ENCODE results near the gene SEZ6L.

DNA sequence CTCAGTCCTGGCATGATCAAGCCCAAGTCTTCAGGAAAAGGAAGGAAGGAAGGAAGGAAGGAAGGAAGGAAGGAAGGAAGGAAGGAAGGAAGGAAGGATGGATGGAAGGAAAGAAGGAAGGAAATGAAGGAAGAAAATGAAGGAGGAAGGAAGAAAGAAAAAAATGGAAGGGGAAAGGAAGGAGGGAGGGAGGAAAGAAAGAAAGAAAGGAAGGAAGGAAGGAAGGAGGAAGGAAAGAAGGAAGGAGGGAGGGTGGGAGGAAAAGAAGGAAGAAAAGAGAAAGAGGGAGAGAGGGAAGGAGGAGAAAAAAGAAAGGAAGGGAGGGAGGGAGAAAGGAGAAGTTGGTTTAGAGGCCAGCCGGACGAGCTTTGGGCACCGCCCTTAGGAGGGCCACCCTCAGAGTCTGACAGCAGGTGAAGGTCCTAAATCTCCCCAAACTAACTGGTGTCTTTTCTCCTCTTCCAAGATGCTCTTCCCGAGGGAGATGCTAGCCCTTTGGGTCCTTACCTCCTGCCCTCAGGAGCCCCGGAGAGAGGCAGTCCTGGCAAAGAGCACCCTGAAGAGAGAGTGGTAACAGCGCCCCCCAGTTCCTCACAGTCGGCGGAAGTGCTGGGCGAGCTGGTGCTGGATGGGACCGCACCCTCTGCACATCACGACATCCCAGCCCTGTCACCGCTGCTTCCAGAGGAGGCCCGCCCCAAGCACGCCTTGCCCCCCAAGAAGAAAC is 122.8 kb downstream of the SEZ6L start:
- TF ChIP-seq, protein P1, sequence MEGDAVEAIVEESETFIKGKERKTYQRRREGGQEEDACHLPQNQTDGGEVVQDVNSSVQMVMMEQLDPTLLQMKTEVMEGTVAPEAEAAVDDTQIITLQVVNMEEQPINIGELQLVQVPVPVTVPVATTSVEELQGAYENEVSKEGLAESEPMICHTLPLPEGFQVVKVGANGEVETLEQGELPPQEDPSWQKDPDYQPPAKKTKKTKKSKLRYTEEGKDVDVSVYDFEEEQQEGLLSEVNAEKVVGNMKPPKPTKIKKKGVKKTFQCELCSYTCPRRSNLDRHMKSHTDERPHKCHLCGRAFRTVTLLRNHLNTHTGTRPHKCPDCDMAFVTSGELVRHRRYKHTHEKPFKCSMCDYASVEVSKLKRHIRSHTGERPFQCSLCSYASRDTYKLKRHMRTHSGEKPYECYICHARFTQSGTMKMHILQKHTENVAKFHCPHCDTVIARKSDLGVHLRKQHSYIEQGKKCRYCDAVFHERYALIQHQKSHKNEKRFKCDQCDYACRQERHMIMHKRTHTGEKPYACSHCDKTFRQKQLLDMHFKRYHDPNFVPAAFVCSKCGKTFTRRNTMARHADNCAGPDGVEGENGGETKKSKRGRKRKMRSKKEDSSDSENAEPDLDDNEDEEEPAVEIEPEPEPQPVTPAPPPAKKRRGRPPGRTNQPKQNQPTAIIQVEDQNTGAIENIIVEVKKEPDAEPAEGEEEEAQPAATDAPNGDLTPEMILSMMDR (IDR thresholded peaks at IDR 0.05) = no peak
- TF ChIP-seq POLR2A (IDR thresholded peaks at IDR 0.05) = no peak
- no peak for TF ChIP-seq EP300 (IDR thresholded peaks at IDR 0.05)
